Measurements from ENCODE around the gene CLEC14A.

DNA sequence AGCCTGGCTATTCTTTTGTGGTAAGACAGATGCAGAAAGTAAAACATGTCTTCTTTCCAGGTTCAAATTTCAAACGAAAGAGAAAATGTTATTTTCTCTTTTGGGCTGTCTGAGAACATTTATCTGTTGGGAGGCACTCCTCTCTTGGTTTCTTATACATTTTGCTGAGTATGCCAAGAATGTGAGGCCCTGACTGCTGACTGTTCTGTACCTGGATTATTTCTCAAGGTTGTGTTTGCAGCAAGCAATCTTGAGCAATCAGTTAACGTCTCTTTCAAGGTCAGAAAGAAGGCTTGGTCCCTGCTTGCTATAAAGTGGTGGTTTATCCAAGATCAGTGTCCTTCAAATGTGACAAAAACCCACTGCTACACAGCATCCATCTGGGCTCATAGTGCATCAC, 38.3 kb downstream of the CLEC14A start:
- TF ChIP-seq, protein P1, sequence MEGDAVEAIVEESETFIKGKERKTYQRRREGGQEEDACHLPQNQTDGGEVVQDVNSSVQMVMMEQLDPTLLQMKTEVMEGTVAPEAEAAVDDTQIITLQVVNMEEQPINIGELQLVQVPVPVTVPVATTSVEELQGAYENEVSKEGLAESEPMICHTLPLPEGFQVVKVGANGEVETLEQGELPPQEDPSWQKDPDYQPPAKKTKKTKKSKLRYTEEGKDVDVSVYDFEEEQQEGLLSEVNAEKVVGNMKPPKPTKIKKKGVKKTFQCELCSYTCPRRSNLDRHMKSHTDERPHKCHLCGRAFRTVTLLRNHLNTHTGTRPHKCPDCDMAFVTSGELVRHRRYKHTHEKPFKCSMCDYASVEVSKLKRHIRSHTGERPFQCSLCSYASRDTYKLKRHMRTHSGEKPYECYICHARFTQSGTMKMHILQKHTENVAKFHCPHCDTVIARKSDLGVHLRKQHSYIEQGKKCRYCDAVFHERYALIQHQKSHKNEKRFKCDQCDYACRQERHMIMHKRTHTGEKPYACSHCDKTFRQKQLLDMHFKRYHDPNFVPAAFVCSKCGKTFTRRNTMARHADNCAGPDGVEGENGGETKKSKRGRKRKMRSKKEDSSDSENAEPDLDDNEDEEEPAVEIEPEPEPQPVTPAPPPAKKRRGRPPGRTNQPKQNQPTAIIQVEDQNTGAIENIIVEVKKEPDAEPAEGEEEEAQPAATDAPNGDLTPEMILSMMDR (IDR thresholded peaks at IDR 0.05), result no peak
- no peak for TF ChIP-seq EZH2phosphoT487 (IDR thresholded peaks at IDR 0.05)

All from neural progenitor cell (in vitro differentiated cells).